ENCODE results near the gene TBXAS1.

TBXAS1 gene

GRCh38 chr7:140007051-140007690, 178.1 kb downstream of the TBXAS1 start:
- no peak overlapping the region for H3K4me2 ChIP-seq (ENCODE audit: low read depth, low read length, poor library complexity, severe bottlenecking)
- no peaks in the 10 kb centered on the region for H3K9me3 ChIP-seq (ENCODE audit: insufficient read depth, low read depth, low read length)
- H3K36me3 ChIP-seq (ENCODE audit: insufficient read depth, low read length), result no peaks in the 10 kb centered on the region
- no peak overlapping the region for H3K4me3 ChIP-seq (ENCODE audit: low read length, poor library complexity, severe bottlenecking)
- H3K79me2 ChIP-seq (ENCODE audit: insufficient read depth, low read length), result no peaks in the 10 kb centered on the region
- no peaks in the 10 kb centered on the region for H3K4me1 ChIP-seq (ENCODE audit: insufficient read depth, low read length, poor library complexity, severe bottlenecking)
- no peak overlapping the region for H2AFZ ChIP-seq (ENCODE audit: low read length)
- no peaks in the 10 kb centered on the region for H3K27me3 ChIP-seq (ENCODE audit: insufficient read depth, low read length, poor library complexity, severe bottlenecking)
- H3F3A ChIP-seq (ENCODE audit: low read depth), result no peaks in the 10 kb centered on the region
- no peaks in the 10 kb centered on the region for H3K9me2 ChIP-seq (replicated peaks; ENCODE audit: low read depth, low read length)
- no peak for TF ChIP-seq CTCF (conservative IDR thresholded peaks at IDR 0.05; ENCODE audit: low read length)
- no peaks in the 10 kb centered on the region for H4K20me1 ChIP-seq (ENCODE audit: insufficient read depth, low read length, poor library complexity, severe bottlenecking)
- H3K9ac ChIP-seq (ENCODE audit: low read depth, low read length, poor library complexity, severe bottlenecking), result no peak overlapping the region

- no peak overlapping the region for H3K9ac ChIP-seq (ENCODE audit: low read depth, low read length, poor library complexity, severe bottlenecking)
- no peaks in the 10 kb centered on the region for H4K20me1 ChIP-seq (ENCODE audit: insufficient read depth, low read length, poor library complexity, severe bottlenecking)
- no peaks in the 10 kb centered on the region for H3K9me2 ChIP-seq (replicated peaks; ENCODE audit: low read depth, low read length)
- H3K9me3 ChIP-seq (ENCODE audit: insufficient read depth, low read depth, low read length), result no peaks in the 10 kb centered on the region
- no peaks in the 10 kb centered on the region for H3K4me1 ChIP-seq (ENCODE audit: insufficient read depth, low read length, poor library complexity, severe bottlenecking)
- no peak overlapping the region for H3K4me3 ChIP-seq (ENCODE audit: low read length, poor library complexity, severe bottlenecking)
- TF ChIP-seq CTCF (conservative IDR thresholded peaks at IDR 0.05; ENCODE audit: low read length) (no peak), EZH2phosphoT487 (IDR thresholded peaks at IDR 0.05; ENCODE audit: borderline replicate concordance) (no peak)
- H3K27me3 ChIP-seq (ENCODE audit: insufficient read depth, low read length, poor library complexity, severe bottlenecking), result no peaks in the 10 kb centered on the region
- no peak overlapping the region for H3K4me2 ChIP-seq (ENCODE audit: low read depth, low read length, poor library complexity, severe bottlenecking)
- H2AFZ ChIP-seq (ENCODE audit: low read length), result no peak overlapping the region
- no peaks in the 10 kb centered on the region for H3K36me3 ChIP-seq (ENCODE audit: insufficient read depth, low read length)
- no peaks in the 10 kb centered on the region for H3K79me2 ChIP-seq (ENCODE audit: insufficient read depth, low read length)
- H3F3A ChIP-seq (ENCODE audit: low read depth), result no peaks in the 10 kb centered on the region
Observed at GRCh38 chr7:140008755-140009610, 179.9 kb downstream of the TBXAS1 start.

GRCh38 chr7:140009735-140010134, 180.7 kb downstream of the TBXAS1 start:
- Histone ChIP-seq H3F3A (ENCODE audit: low read depth) (no peaks in the 10 kb centered on the region), H2AFZ (ENCODE audit: low read length) (no peak overlapping the region), H3K4me1 (ENCODE audit: insufficient read depth, low read length, poor library complexity, severe bottlenecking) (no peaks in the 10 kb centered on the region), H3K4me2 (ENCODE audit: low read depth, low read length, poor library complexity, severe bottlenecking) (no peak overlapping the region), H3K79me2 (ENCODE audit: insufficient read depth, low read length) (no peaks in the 10 kb centered on the region), H3K9me2 (replicated peaks; ENCODE audit: low read depth, low read length) (no peaks in the 10 kb centered on the region), H3K36me3 (ENCODE audit: insufficient read depth, low read length) (no peaks in the 10 kb centered on the region), H3K4me3 (ENCODE audit: low read length, poor library complexity, severe bottlenecking) (no peak overlapping the region), H3K9me3 (ENCODE audit: insufficient read depth, low read depth, low read length) (no peaks in the 10 kb centered on the region), H3K9ac (ENCODE audit: low read depth, low read length, poor library complexity, severe bottlenecking) (no peak overlapping the region), H4K20me1 (ENCODE audit: insufficient read depth, low read length, poor library complexity, severe bottlenecking) (no peaks in the 10 kb centered on the region), H3K27me3 (ENCODE audit: insufficient read depth, low read length, poor library complexity, severe bottlenecking) (no peaks in the 10 kb centered on the region)
- TF ChIP-seq CTCF (conservative IDR thresholded peaks at IDR 0.05; ENCODE audit: low read length) (no peak), EZH2phosphoT487 (IDR thresholded peaks at IDR 0.05; ENCODE audit: borderline replicate concordance) (no peak)

All from Loucy (cell line).